Measurements from ENCODE around the gene TMEM255B.

Gene TMEM255B

DNA sequence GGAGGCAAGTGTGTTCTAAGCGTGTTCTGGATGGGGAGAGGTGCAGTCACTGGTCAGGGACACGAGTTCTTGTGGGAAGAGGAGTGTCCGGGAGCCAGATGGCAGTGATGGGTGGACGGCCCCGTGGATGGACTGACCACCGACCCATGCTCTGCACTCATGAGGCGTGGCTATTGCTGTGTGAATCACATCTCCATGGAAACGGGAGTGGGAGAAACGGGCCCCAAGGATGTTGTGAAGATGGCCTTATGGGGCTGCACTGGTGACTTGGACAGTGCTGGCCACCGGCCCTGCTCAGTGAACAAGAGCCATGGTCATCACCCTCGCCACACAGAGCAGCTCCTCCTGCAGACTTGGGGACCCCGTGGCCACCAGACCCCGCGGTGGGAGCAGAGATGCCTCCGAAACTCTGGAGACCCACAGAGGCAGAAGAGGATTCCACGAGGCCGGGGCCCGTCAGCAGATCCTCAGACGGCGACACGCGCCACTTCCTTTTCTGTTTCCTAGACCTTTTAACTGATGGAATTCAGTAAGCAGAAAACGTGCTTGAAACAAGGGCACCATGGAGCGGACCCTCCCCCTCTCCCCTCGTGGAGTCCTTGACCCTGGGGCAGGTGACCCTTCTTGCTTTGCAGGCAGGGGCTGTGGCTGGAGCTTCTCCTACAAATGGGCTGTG, 57.4 kb downstream of the TMEM255B start:
- H3K36me3 ChIP-seq (ENCODE audit: control insufficient read depth, insufficient read depth, low read length): no peaks in the 10 kb centered on the region
- H3K9ac ChIP-seq (ENCODE audit: low read length): no peak overlapping the region
- peaks cover 1% of the 10 kb centered on the region; the same call in 1 of the 2 replicates for H3K4me1 ChIP-seq (ENCODE audit: control insufficient read depth, insufficient read depth, low read length)
- H3K27me3 ChIP-seq (ENCODE audit: control insufficient read depth, insufficient read depth, low read length): no peaks in the 10 kb centered on the region
- H3K27ac ChIP-seq (ENCODE audit: low read depth, low read length): no peak overlapping the region
- H3K4me3 ChIP-seq (ENCODE audit: low read depth, low read length): no peak overlapping the region
- H3K9me3 ChIP-seq (ENCODE audit: control insufficient read depth, insufficient read depth, low read depth, low read length): no peaks in the 10 kb centered on the region

DNA sequence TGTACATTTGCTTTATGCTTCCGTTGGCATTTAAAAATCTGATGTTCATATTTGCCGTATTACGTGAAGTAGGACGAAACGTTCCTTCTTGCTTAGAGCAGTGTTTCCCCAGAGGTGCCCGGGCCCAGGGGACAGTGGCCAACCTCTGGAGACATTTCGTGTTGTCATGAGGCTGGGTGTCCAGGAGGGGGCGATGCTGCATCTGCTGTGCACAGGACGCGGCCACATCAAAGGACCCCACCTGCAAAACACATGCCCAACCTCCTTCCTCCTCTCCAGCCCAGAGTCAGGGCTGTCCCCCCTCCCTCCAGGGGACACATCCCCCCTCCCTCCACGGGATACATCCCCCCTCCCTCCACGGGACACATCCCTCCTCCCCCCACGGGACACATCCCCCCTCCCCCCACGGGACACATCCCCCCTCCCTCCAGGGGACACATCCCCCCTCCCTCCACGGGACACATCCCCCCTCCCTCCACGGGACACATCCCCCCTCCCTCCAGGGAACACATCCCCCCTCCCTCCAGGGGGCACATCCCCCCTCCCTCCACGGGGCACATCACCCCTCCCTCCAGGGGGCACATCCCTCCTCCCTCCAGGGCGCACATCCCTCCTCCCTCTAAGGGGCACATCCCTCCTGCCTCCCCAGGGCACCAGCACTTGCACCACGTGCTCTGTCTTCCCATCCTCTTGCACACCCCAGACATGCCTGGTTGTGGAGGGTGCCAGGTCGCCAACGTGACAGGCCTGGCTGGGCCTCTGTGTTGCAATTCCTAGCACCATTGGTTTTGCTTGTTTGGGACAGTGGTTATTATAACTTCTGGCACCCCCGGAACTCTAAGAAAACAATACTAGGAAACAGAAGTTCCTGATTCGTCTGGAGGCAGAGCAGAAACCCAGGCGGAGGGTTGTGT, 58.2 kb downstream of the TMEM255B start:
- Histone ChIP-seq H3K27ac (ENCODE audit: low read depth, low read length) (0 out of 2 replicates have a peak overlapping the region, but pooled peaks have one; percentile 47), H3K27me3 (ENCODE audit: control insufficient read depth, insufficient read depth, low read length) (no peaks in the 10 kb centered on the region), H3K9ac (ENCODE audit: low read length) (no peak overlapping the region), H3K4me3 (ENCODE audit: low read depth, low read length) (no peak overlapping the region), H3K9me3 (ENCODE audit: control insufficient read depth, insufficient read depth, low read depth, low read length) (no peaks in the 10 kb centered on the region), H3K36me3 (ENCODE audit: control insufficient read depth, insufficient read depth, low read length) (no peaks in the 10 kb centered on the region), H3K4me1 (ENCODE audit: control insufficient read depth, insufficient read depth, low read length) (peaks cover 4% of the 10 kb centered on the region; the same call in 1 of the 2 replicates)

DNA sequence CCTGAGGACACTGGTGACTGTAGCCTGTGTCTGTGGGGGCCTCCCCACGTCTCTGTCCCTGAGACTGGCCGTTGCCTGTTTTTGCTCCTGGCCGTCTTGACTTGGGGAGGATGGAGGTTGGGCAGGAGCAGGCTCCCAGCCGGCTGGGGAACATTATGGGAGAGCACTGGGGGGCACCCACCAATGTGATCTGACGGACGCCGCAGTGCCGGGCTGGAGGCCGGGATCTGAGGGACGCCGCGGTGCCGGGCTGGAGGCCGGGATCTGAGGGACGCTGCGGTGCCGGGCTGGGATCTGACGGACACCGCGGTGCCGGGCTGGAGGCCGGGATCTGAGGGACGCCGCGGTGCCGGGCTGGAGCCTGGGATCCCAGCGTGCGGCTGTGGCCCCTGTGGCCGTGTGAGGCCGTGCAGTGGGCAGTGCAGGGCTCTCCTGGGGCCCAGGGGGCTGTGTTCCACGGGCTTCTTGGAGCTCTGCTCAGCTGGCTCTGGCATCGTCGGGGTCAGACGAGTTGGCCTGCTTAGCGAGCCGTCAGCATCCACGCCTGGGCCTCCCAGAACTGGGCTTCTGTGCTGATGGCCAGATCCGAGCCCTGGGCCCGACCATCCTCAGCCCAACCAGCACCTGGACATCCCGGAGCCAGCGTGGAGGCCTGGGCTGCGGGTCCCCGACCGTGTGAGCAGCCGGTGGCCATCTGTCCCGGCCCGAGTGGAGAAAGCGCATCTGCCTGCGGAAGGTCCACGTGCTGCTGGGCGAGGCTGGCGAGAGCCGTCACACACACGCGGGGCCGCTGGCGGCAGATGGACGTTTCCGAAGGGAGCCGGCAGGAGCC, 59.0 kb downstream of the TMEM255B start:
- H3K27ac ChIP-seq (ENCODE audit: low read depth, low read length): 0 out of 2 replicates have a peak overlapping the region, but pooled peaks have one; percentile 47
- no peak overlapping the region for H3K4me3 ChIP-seq (ENCODE audit: low read depth, low read length)
- no peaks in the 10 kb centered on the region for H3K9me3 ChIP-seq (ENCODE audit: control insufficient read depth, insufficient read depth, low read depth, low read length)
- H3K27me3 ChIP-seq (ENCODE audit: control insufficient read depth, insufficient read depth, low read length): no peaks in the 10 kb centered on the region
- H3K4me1 ChIP-seq (ENCODE audit: control insufficient read depth, insufficient read depth, low read length): peaks cover 4% of the 10 kb centered on the region; the same call in 1 of the 2 replicates
- no peaks in the 10 kb centered on the region; the same call in 1 of the 2 replicates for H3K36me3 ChIP-seq (ENCODE audit: control insufficient read depth, insufficient read depth, low read length)
- no peak overlapping the region for H3K9ac ChIP-seq (ENCODE audit: low read length)

DNA sequence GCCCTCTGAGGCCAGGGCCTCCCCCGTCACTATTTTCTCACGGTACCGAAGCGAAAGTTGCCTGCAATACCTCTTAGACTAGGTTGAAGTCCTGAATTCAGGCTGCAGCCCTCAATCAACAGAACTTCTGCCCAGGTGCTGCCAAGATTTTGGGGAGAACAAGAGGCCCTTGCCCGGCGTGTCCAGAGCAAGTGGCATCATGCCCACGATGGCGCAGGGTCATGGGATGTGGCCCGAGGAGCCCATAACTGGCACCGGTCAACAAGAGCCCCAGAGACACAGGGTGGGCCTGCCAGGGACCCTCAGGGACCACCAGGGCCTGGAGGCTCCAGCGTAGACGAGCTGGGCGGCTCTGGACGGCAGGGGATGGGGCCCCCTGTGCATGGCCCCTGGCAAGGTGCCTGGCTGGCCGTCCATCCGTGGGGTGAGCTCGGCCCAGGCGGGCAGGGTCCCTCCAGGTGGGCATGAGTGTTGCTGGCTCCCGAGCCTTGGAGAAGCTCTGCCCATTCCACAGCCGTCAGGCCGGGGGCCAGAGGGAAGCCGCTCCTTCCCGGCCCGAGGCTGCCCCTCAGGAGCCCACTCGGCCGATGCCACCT, 59.8 kb downstream of the TMEM255B start:
- H3K9me3 ChIP-seq (ENCODE audit: control insufficient read depth, insufficient read depth, low read depth, low read length): no peaks in the 10 kb centered on the region
- no peak overlapping the region for H3K9ac ChIP-seq (ENCODE audit: low read length)
- H3K36me3 ChIP-seq (ENCODE audit: control insufficient read depth, insufficient read depth, low read length): no peaks in the 10 kb centered on the region; the same call in 1 of the 2 replicates
- no peak overlapping the region for H3K4me3 ChIP-seq (ENCODE audit: low read depth, low read length)
- no peaks in the 10 kb centered on the region for H3K27me3 ChIP-seq (ENCODE audit: control insufficient read depth, insufficient read depth, low read length)
- H3K27ac ChIP-seq (ENCODE audit: low read depth, low read length): no peak overlapping the region
- H3K4me1 ChIP-seq (ENCODE audit: control insufficient read depth, insufficient read depth, low read length): peaks cover 4% of the 10 kb centered on the region; the same call in 1 of the 2 replicates

DNA sequence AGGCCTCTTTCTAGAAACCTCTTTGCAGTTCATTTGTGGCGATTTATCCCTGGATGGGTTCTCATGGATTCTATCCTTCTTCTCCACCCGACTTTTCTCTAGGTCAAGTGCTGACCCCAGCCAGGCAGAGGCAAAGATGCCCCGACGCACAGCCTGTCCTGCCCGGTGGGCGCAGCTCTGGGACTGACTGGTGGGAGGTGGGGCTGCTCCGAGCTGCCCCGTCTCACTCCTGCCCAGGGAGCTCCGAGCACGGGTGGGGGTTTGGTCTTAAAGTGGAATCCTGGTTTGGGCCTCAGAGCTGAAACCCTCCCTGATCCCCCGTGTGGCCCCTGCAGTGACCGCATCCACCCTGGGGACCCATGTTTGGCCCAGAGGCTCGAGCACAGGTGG, 60.3 kb downstream of the TMEM255B start:
- H3K27ac ChIP-seq (ENCODE audit: low read depth, low read length): no peak overlapping the region; the same call in 1 of the 2 replicates
- peaks cover 4% of the 10 kb centered on the region; the same call in 1 of the 2 replicates for H3K4me1 ChIP-seq (ENCODE audit: control insufficient read depth, insufficient read depth, low read length)
- no peak overlapping the region for H3K9ac ChIP-seq (ENCODE audit: low read length)
- H3K9me3 ChIP-seq (ENCODE audit: control insufficient read depth, insufficient read depth, low read depth, low read length): no peaks in the 10 kb centered on the region
- H3K4me3 ChIP-seq (ENCODE audit: low read depth, low read length): no peak overlapping the region
- no peaks in the 10 kb centered on the region; the same call in 1 of the 2 replicates for H3K36me3 ChIP-seq (ENCODE audit: control insufficient read depth, insufficient read depth, low read length)
- H3K27me3 ChIP-seq (ENCODE audit: control insufficient read depth, insufficient read depth, low read length): no peaks in the 10 kb centered on the region

DNA sequence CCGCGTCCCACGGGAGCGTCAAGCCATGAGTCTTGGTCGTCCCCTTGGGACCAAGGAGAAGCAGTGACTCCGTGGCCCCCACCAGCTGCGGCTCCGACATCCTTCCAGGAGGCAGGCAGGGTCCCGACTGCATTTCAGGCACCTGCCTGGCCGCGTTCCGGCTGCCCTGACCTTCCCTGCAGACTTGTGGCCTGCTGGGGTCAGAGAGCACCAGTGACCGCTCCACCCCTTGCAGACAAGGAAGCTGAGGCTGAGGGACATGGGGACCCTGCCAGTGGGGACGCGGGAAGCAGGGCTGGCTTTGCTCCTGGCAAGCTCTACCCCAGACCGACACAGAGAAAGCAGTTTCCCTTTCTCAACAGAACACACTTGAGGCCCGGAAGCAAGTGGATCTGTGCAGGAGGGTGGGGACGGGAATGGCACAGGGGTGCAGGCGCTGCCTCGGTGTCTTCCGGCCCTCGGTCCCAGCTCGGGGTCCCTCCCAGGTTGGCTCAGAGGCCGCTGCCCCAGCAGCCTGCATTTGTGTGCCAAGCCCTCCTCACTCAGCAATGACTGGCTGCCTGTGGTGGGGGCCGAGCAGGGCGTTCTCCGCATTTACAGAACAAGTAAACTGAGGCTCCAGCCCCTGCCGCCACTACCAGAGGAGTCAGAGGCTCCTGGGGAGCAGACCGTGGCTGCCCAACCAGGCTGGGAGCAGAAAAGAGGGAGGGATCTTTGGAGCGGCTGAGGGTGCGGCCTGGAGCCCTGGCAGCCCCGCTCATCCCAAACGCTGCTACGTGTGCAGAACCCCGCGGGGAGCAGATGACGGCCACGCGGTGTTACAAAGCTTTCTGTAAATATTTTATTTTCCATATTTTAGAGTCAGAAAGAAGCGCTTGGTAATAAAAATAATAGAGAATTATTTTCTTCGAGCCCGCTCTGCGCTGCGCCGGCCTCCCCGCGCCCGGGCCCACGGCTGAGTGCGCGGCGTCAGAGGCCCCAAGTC, 61.0 kb downstream of the TMEM255B start:
- Histone ChIP-seq H3K27me3 (ENCODE audit: control insufficient read depth, insufficient read depth, low read length) (no peaks in the 10 kb centered on the region), H3K9me3 (ENCODE audit: control insufficient read depth, insufficient read depth, low read depth, low read length) (no peaks in the 10 kb centered on the region), H3K4me1 (ENCODE audit: control insufficient read depth, insufficient read depth, low read length) (peaks cover 4% of the 10 kb centered on the region; the same call in 1 of the 2 replicates), H3K27ac (ENCODE audit: low read depth, low read length) (no peak overlapping the region; the same call in 1 of the 2 replicates), H3K4me3 (ENCODE audit: low read depth, low read length) (no peak overlapping the region), H3K36me3 (ENCODE audit: control insufficient read depth, insufficient read depth, low read length) (no peaks in the 10 kb centered on the region; the same call in 1 of the 2 replicates), H3K9ac (ENCODE audit: low read length) (no peak overlapping the region)

DNA sequence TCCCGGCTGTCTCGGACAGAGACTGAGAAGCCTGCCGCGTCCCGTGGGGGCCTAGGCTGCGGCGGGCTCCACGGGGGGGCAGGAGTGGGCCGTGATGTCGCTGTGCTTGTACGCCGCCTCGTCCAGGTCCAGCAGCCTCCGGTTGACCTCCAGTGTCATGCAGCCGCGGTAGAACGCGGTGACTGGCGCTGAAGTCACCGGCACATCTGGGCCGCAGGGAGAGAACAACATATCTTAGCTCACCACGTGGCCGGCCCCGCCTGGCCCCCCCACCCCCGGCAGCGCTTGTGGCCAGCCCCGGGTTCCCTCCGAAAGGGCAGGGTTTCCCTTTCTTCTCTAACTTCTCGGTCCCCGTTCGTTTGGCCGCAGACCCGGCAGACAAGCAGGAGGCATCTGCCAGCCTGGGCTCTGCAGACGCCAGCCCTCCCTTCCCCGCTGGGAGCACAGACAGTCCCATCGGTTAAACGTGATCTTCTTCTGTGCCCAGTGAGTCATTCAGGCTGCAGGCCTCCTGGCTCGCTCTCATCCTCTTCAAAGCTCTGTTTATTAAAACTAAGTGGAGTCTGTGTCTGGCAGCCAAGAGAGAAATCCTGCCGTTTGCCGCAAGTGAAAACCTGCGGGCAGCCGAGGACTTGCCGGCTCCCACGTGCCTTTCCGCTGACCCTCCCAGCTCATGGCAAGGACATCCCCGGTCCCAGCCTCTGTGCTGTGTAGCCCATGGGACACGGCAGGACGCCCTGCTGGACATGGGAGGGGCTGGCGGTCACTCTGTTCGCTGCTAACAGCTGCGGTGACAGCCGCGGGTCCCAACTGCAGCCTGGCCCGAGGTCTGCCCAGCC, 62.0 kb downstream of the TMEM255B start:
- Histone ChIP-seq H3K4me1 (ENCODE audit: control insufficient read depth, insufficient read depth, low read length) (peaks cover 4% of the 10 kb centered on the region; the same call in 1 of the 2 replicates), H3K9ac (ENCODE audit: low read length) (no peak overlapping the region), H3K4me3 (ENCODE audit: low read depth, low read length) (no peak overlapping the region), H3K36me3 (ENCODE audit: control insufficient read depth, insufficient read depth, low read length) (peaks cover 2% of the 10 kb centered on the region; the same call in 1 of the 2 replicates), H3K27me3 (ENCODE audit: control insufficient read depth, insufficient read depth, low read length) (no peaks in the 10 kb centered on the region), H3K9me3 (ENCODE audit: control insufficient read depth, insufficient read depth, low read depth, low read length) (no peaks in the 10 kb centered on the region), H3K27ac (ENCODE audit: low read depth, low read length) (no peak overlapping the region)

DNA sequence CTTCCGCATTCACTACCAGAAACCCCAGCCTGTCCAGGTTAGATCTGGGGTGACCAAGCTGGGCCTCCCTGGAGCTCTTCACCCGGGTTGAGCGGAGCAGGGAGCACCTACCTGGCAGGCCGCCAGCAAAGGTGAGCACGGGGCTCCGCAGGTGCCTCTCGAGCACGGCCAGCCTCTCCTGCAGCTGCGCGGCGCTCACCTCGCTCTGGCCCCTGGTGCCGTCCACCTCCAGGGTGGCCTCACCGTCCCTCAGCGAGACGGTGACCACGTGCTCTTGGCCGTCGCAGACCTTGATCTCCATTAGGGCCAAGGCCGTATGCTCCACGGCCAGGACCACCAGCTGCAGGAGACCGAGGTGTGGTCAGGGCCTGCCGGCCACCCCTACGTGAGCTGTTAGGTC, 62.8 kb downstream of the TMEM255B start:
- H3K9ac ChIP-seq (ENCODE audit: low read length): no peak overlapping the region
- H3K27me3 ChIP-seq (ENCODE audit: control insufficient read depth, insufficient read depth, low read length): no peaks in the 10 kb centered on the region
- H3K4me3 ChIP-seq (ENCODE audit: low read depth, low read length): no peak overlapping the region
- peaks cover 5% of the 10 kb centered on the region for H3K36me3 ChIP-seq (ENCODE audit: control insufficient read depth, insufficient read depth, low read length)
- H3K27ac ChIP-seq (ENCODE audit: low read depth, low read length): no peak overlapping the region
- H3K9me3 ChIP-seq (ENCODE audit: control insufficient read depth, insufficient read depth, low read depth, low read length): no peaks in the 10 kb centered on the region
- H3K4me1 ChIP-seq (ENCODE audit: control insufficient read depth, insufficient read depth, low read length): peaks cover 4% of the 10 kb centered on the region; the same call in 1 of the 2 replicates

DNA sequence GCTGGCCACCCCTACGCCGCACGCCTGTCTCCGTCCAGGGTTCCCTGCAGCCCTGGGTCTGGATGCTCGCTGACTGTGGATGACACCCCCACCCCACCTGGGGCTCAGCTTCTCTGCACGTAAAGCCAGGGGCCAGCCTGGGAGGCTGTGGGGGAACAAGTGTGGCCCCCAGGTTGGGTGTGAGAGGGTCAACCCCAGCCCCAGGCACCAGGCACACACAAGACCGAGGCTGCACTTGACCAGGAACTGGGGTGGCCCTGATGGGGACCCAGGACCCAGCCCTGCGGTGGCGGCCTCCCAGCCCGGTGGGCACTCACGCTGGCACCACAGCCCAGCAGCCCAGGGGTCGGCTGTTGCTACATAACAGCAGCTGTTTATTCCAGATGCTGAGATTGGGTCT, 63.2 kb downstream of the TMEM255B start:
- no peaks in the 10 kb centered on the region for H3K9me3 ChIP-seq (ENCODE audit: control insufficient read depth, insufficient read depth, low read depth, low read length)
- H3K27me3 ChIP-seq (ENCODE audit: control insufficient read depth, insufficient read depth, low read length): no peaks in the 10 kb centered on the region
- H3K9ac ChIP-seq (ENCODE audit: low read length): no peak overlapping the region
- peaks cover 4% of the 10 kb centered on the region; the same call in 1 of the 2 replicates for H3K4me1 ChIP-seq (ENCODE audit: control insufficient read depth, insufficient read depth, low read length)
- H3K27ac ChIP-seq (ENCODE audit: low read depth, low read length): no peak overlapping the region
- peaks cover 9% of the 10 kb centered on the region for H3K36me3 ChIP-seq (ENCODE audit: control insufficient read depth, insufficient read depth, low read length)
- H3K4me3 ChIP-seq (ENCODE audit: low read depth, low read length): no peak overlapping the region
